NCI-H2227 (cell line): ENCODE measurements around the gene ZFP91.

Source experiments
- DNase-seq: peaks from one replicate; lab custom pipeline; 2025; ENCODE audit not compliant: unreplicated experiment; lab: John Stamatoyannopoulos, UW

Gene ZFP91

GRCh38 chr11:58658623-58659022 lies 79.8 kb downstream of the ZFP91 start:
- DNase-seq = no peak

- DNase-seq = no peak
Measured at GRCh38 chr11:58659404-58659803, 80.5 kb downstream of the ZFP91 start.

DNA sequence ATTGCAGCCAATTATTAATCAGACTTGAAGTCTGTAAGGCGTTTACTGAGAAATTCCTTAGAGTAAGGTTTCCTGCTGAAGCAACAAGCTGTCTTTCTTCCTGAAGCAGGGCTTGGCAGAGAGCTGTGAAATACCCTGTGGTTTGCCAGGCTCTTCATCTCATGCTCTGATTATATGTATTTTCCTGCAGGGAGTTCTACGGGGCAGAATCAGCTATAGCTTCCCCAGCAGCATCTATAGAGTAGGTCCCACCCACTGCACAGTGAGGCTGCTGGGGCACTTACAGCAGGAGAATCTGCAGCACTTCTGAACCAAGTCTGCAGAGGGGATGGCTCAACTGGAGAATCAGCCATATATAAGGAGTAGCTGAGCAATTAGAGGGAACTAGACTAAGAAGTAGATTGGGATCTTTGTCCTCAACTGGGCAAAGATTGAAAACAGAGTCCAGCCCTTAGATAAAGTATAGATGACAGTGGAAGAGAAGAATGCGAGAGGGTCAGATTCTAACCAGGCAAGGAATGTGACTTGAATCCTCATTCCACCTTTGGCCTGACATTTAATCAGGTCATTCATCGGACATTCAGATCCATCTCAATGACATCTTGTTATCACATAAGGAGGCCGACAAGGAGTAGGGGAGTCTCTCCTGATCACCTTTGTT lies 81.2 kb downstream of the ZFP91 start:
- no peak for DNase-seq
